HG02798 (cell line): ENCODE measurements around the gene GALC.

ENCODE experiments used
- ATAC-seq: cut with Tn5 transposase; IDR thresholded peaks from one replicate; pipeline ENCODE4 v1.9.1; 2021; ENCODE audit warnings: mild to moderate bottlenecking; ENCODE audit not compliant: unreplicated experiment, poor library complexity

GALC gene

GRCh38 chr14:88008039-88008742 lies 15.2 kb upstream of the GALC start:
- no peak for ATAC-seq

DNA sequence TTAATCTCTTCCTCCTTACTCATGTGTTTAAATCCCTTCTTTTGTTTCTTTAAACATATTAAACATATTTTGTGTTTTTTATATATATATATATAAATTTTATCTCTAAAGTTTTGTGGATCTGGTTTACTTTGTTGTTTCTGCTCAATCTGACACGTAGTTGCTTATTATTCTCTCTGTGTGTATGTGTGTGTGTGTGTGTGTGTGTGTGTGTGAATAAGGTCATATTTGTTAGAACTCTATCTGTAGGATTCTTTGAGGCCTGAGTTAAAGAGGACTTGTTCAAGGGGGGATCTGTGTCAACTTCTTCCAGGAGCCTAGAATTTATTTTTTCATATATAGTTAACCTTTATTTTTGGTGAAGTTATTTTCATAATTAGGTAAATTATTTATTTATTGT lies 14.6 kb upstream of the GALC start:
- ATAC-seq, result no peak

GRCh38 chr14:88005978-88006851 lies 13.2 kb upstream of the GALC start:
- peak; percentile 94 for ATAC-seq

DNA sequence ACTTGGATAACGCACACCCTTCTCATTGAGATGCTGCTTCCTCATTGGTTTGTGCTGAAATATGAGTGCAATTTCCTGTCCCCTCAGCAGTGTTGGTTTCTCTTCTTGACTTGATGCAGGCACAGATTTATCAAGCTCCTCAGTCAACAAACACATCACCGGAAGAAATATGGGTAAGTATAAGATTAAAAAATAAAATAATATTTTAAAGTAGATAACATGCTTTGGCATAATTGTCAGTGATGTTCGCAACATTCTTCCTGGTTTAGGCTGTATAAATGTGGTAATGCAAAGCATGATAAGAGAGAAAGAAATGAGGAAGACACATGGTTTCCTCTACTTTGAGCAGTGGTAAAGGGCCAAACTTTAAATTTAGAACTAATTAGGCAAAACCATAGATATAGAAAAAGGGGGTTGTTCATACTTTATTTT lies 12.1 kb upstream of the GALC start, which contains the start of gene GPR65:
GPR65 (plus strand) TSS at position 86 of the 432 bp plus-strand sequence. CDS start 5,713 bp downstream, outside the sequence.
- peak; percentile 71 for ATAC-seq

- no peak for ATAC-seq
Observed at GRCh38 chr14:88004506-88005036, 11.6 kb upstream of the GALC start.

DNA sequence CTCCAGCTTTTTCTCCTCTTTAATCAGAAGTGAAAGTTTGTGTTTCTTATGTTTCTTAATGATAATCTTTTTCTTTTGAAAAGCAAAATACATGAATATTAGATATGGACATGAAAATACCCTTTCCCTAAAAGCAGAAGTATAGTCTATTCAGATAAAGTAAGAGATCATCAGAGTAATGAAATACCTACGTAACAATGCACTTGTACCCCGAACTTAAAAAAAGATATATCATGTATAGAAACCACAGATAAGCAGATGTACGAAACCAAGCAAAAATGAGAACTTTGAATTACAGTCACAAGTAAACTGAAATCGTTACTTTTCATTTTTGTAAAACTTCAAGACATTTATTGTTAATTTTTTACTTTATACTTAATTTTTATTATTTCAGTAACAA lies 10.4 kb upstream of the GALC start:
- no peak for ATAC-seq

- no peak for ATAC-seq
Observed at GRCh38 chr14:88002421-88003075, 9.6 kb upstream of the GALC start.

DNA sequence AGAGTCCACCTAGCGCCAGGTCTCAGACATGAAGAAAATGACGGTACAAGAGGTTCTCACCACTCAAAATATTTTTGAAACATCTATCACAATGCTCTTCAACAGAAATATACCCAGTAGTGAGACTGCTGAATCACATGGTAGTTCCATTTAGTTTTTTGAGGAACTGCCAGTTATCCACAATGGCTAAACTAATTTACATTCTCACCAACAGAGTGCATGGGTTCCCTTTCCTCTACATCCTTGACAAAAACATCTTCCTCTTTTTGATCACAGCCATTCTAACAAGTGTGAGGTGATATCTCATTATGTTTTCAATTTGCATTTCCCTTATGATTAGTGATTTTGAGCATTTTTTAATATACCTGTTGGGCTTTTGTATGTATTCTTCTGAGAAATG lies 6.3 kb upstream of the GALC start:
- ATAC-seq, result no peak

DNA sequence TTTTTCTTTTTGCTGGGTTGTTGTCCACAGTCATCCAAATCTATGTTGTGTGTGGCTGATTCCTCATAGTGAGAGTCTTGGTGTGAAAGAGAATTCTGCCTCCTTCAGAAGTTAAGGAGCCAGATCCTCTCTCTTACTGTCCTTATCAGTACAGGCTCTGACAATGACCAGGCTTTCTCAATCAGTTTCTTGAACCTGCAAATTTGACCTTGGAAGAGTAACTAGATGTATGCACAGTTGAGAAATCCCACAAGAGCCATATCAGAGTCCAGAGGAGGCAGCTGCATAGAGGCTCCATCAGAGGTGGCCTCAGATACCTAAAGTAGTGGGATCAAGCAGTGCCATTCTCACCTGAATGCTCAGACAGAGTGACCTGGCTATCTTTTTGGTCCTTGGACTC lies 5.5 kb upstream of the GALC start:
- no peak for ATAC-seq

DNA sequence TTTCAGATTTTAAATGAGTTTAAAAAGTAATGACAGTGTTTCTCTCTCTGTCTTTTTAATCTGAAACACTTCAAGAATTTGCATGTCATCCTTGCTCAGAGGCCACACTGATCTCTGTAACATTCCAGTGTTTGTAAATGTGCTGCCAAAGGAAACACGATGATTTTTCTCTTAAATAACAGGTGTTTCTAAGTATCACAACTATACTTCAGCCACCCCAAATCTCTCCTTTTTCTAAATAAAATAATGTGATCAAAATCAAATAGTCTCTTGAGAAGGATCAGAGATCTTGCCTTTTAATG lies 3.3 kb upstream of the GALC start:
- ATAC-seq, result no peak

- ATAC-seq, result no peak
Observed at GRCh38 chr14:87995500-87996290, 2.7 kb upstream of the GALC start.

DNA sequence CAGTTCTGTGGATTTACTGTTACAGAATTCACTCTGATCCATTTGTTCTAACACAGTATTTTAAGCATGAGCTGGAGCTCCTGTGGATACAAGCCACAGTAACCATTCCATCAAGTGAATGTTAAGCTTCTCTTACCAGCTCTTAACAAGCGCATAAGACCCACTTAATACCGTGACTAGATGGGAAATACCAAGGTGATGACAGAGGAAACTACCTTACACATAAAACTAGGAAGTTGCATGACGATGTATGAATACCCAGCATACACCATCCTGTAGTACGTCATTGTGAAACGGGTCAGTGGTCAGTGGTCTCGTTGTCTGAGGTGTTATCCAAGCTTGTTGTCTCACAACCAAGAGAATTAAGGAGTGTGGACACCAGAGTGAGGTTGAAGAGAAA lies 2.0 kb upstream of the GALC start:
- peak; percentile 45 for ATAC-seq

GRCh38 chr14:87992346-87992717 lies 650 bp downstream of the GALC start:
- peak; percentile 0 for ATAC-seq

- no peak for ATAC-seq
Observed at GRCh38 chr14:87990682-87991081, 2.3 kb downstream of the GALC start.

GRCh38 chr14:87989956-87990299 lies 3.1 kb downstream of the GALC start:
- ATAC-seq, result no peak

DNA sequence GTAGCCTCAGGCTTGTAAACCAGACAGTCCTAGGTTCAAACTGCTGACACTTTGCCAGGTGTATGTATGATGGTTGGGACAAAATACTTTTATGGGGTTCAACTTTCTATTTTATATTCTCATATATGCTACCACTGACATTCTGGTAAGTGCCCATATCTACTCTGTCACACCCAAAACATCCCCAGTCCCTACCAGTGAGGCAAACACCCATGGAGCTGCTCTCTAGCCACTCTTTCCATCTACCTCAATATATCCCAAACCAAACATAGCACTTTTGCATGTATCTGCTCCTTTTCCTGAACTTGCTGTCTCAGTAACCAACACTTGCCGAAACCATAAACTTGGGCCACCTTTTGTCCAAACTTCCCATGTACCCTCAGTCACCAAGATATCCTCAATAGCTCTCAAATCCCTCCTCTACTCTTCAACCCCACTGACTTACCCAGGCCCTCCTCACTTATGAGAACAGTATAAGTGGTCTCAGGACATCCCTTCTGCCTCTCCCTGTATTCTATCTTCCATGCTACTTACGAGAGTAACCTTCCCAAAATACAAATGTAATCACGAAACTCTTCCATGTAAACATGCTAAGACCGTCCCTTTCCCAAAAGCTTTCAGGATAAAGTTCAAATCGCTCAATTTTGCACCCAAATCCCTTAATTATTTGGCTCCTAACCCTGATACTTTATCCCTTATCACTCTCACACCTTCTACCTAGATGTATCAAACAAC lies 3.6 kb downstream of the GALC start:
- no peak for ATAC-seq

DNA sequence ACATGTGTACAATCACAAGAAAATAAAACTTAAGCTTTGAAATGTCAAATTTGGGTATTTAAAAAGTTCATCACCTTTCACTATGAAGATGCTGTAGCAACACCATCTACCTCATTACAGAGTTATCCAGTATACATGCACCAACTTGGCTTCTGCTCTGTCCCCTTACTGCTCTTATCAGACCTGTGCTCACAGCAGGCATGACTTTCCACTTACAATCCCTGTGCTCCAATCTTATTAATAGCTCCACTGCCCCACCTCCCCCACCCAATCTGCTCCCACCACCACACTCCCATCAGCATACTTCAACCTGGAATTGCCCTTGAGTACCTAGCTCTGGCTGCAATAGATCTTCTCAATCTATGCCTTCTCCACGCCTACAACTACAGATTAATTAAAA lies 13.3 kb downstream of the GALC start:
- no peak for ATAC-seq

- ATAC-seq, result no peak
Observed at GRCh38 chr14:87975636-87976035, 17.3 kb downstream of the GALC start.

- ATAC-seq, result peak; percentile 96
Observed at GRCh38 chr14:87971010-87971409, 22.0 kb downstream of the GALC start.

DNA sequence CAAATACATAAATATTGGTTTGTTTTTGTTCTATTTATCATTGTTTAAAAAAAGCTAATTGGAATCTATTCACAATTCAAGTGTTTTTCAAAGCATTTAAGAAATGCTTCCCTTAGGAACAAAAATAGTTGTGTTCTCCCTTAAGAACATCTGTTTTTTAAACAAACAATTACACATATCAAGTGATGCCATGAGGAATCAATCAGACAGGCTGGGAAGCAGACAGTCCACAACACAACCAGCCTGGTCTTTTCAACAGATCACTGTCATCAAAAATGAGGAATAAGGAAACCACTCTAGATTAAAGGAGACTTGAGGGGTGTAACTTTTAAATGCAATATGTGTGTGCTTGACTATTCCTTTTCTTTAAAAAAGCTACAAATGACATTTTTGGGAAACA lies 25.5 kb downstream of the GALC start:
- ATAC-seq, result no peak
